Endothelial cell of umbilical vein (primary cell): ENCODE data around the gene OGDH. TPM values are rescaled to one million over a fixed set of nuclear protein-coding genes. Genes with fewer than 3 reads are reported as not detected.

Experiments used
- BruUV-seq: library from RNA; stranded (reverse); fragments of 400-500 nt; replicated peaks from 2 replicates; lab custom pipeline; 2021; lab: Mats Ljungman, UMichigan
- CTCF ChIA-PET: fragments of 300-600, 350-600 bp; sonication (Branson Sonifier 250); formaldehyde crosslinking; loops from one replicate; lab custom pipeline; 2021; ENCODE audit warnings: antibody characterized with exemption, inconsistent platforms; lab: Charles Lee
- POLR2A ChIA-PET: fragments of 300-600, 350-600 bp; sonication (Branson Sonifier 250); formaldehyde crosslinking; loops from one replicate; lab custom pipeline; 2021; ENCODE audit warnings: antibody characterized with exemption, inconsistent platforms; lab: Charles Lee
- DNase-seq: peaks from one replicate; pipeline ENCODE4 v3.0.0-alpha.2; 2011; ENCODE audit warnings: low read depth, low spot score
- FAIRE-seq: peaks from 2 replicates; lab custom pipeline; 2011; peaks lifted over from hg19 to GRCh38; lab: Jason Lieb, UNC
- H2AFZ ChIP-seq: 2 replicates; pipeline ENCODE4 v1.6.0; 2012; ENCODE audit warnings: low read depth, low read length, control low read depth, inconsistent platforms
- H3K27ac ChIP-seq: 2 replicates; pipeline ENCODE4 v1.5.1; 2011; ENCODE audit warnings: low read depth, mild to moderate bottlenecking, control low read depth, low read length, moderate library complexity; ENCODE audit not compliant: insufficient read depth
- H3K27me3 ChIP-seq, 2 experiments: 2 replicates each; pipeline versions ENCODE4 v1.6.0 to v1.6.1; 2011; ENCODE audit warnings: low read length in 2 of 2, mixed read lengths in 1 of 2; ENCODE audit not compliant: control insufficient read depth in 2 of 2, insufficient read depth in 2 of 2
- H3K36me3 ChIP-seq, 2 experiments: 2 replicates in 1 of 2; 3 replicates in 1 of 2; pipeline ENCODE4 v1.5.1; 2011; ENCODE audit warnings: low read length in 2 of 2, mild to moderate bottlenecking in 1 of 2, moderate library complexity in 1 of 2; ENCODE audit not compliant: control insufficient read depth in 2 of 2, insufficient read depth in 2 of 2; ENCODE audit errors: extremely low read depth in 1 of 2
- H3K4me1 ChIP-seq: 3 replicates; pipeline ENCODE4 v1.5.1; 2011; ENCODE audit warnings: mild to moderate bottlenecking, low read length; ENCODE audit not compliant: control insufficient read depth, insufficient read depth; ENCODE audit errors: extremely low read depth
- H3K4me2 ChIP-seq: 2 replicates; pipeline ENCODE4 v1.6.1; 2011; ENCODE audit warnings: low read length, control low read depth, mixed read lengths; ENCODE audit not compliant: insufficient read depth
- H3K4me3 ChIP-seq, 3 experiments: fragments of 200-600 bp in 1 of 3; sonication (generic), shearing (Covaris generic) in 1 of 3; replicated peaks in 1 of 3; 2 replicates each; pipeline ENCODE4 v1.5.1; 2011 to 2016; ENCODE audit warnings: control low read depth in 3 of 3, low read length in 3 of 3, mild to moderate bottlenecking in 2 of 3, inconsistent platforms in 1 of 3, low read depth in 1 of 3, moderate library complexity in 1 of 3; ENCODE audit not compliant: insufficient read depth in 1 of 3
- H3K79me2 ChIP-seq: 2 replicates; pipeline ENCODE4 v1.6.0; 2012; ENCODE audit warnings: low read length, inconsistent platforms; ENCODE audit not compliant: control insufficient read depth, insufficient read depth
- H3K9ac ChIP-seq: replicated peaks from 2 replicates; pipeline ENCODE3; 2011; ENCODE audit warnings: low read length, control low read depth; ENCODE audit not compliant: insufficient read depth; ENCODE audit errors: extremely low read depth
- H3K9me1 ChIP-seq: replicated peaks from 3 replicates; pipeline ENCODE4 v1.6.0; 2011; ENCODE audit warnings: mild to moderate bottlenecking, low read length; ENCODE audit not compliant: control insufficient read depth, insufficient read depth; ENCODE audit errors: extremely low read depth
- H3K9me3 ChIP-seq: replicated peaks from 2 replicates; pipeline ENCODE4 v1.5.1; 2012; ENCODE audit warnings: low read length, inconsistent platforms; ENCODE audit not compliant: control insufficient read depth, insufficient read depth
- H4K20me1 ChIP-seq: replicated peaks from 2 replicates; pipeline ENCODE3; 2011; ENCODE audit warnings: mild to moderate bottlenecking, low read length; ENCODE audit not compliant: control insufficient read depth, insufficient read depth; ENCODE audit errors: extremely low read depth
- EZH2 ChIP-seq: IDR thresholded peaks from 2 replicates; pipeline ENCODE4 v1.6.1; 2012; ENCODE audit warnings: borderline replicate concordance, low read depth, mild to moderate bottlenecking, moderate library complexity, low read length, inconsistent platforms; ENCODE audit not compliant: severe bottlenecking
- FOS ChIP-seq: IDR thresholded peaks from 2 replicates; pipeline ENCODE4 v1.6.1; 2011; ENCODE audit warnings: mild to moderate bottlenecking, low read length, moderate library complexity, borderline replicate concordance; ENCODE audit not compliant: insufficient read depth
- GATA2 ChIP-seq: IDR thresholded peaks from 2 replicates; pipeline ENCODE4 v1.7.0; 2011; ENCODE audit warnings: low read depth, mild to moderate bottlenecking, moderate library complexity, mixed read lengths, low read length; ENCODE audit not compliant: insufficient read length, insufficient read depth
- JUN ChIP-seq: IDR thresholded peaks from 2 replicates; pipeline ENCODE4 v1.6.1; 2011; ENCODE audit warnings: borderline replicate concordance, low read depth; ENCODE audit not compliant: insufficient read length, insufficient read depth
- MYC ChIP-seq: IDR thresholded peaks from one replicate; pipeline ENCODE4 v1.6.1; 2011; ENCODE audit warnings: mild to moderate bottlenecking, low read depth, low read length
- POLR2A ChIP-seq: IDR thresholded peaks from 2 replicates; pipeline ENCODE4 v1.6.1; 2012; ENCODE audit warnings: low read depth, mild to moderate bottlenecking, control low read depth, low read length
- POLR2AphosphoS5 ChIP-seq: IDR thresholded peaks from 2 replicates; pipeline ENCODE4 v1.6.1; 2012; ENCODE audit warnings: low read depth, mild to moderate bottlenecking, control low read depth, low read length, moderate library complexity; ENCODE audit not compliant: insufficient read depth
- dilution Hi-C: fragments of 300-500 bp; cut with MboI; formaldehyde crosslinking; loops from one replicate; pipeline ENCODE4 v1.15.0; 2019; ENCODE audit warnings: low sequenced_read_pairs; ENCODE audit not compliant: extremely low pct_ligation_motif_present
- intact Hi-C: fragments of 100-400 bp; cut with micrococcal nuclease; formaldehyde crosslinking; loops from one replicate; pipeline ENCODE4 v1.10.0; 2022
- polyA plus RNA-seq, 4 experiments: library from polyadenylated mRNA; depleted of rRNA in 3 of 4; stranded (reverse) in 3 of 4; unstranded in 1 of 4; fragments of >200 nt; gene quantifications; 2 replicates each; pipeline versions ENCODE4 v1.2.1 to v1.2.3, GENCODE V29; 2011 to 2012; ENCODE audit warnings: missing spikeins in 1 of 4
- total RNA-seq: library from RNA; stranded (reverse); gene quantifications from 2 replicates; pipeline ENCODE4 v1.2.3, GENCODE V29; 2021
- TF ChIP-seq, protein P1 (sequence below): IDR thresholded peaks from 2 replicates; pipeline ENCODE4 v1.6.1; 2011; ENCODE audit not compliant: insufficient read depth, insufficient read length
- TF ChIP-seq, protein P2 (sequence below), 2 donors: IDR thresholded peaks; 1 replicate in 1 of 2; 2 replicates in 1 of 2; pipeline ENCODE4 v1.5.1; 2011; ENCODE audit warnings: low read length in 2 of 2, mild to moderate bottlenecking in 2 of 2, moderate library complexity in 2 of 2, control low read depth in 1 of 2, inconsistent platforms in 1 of 2, low read depth in 1 of 2; ENCODE audit not compliant: insufficient read depth in 1 of 2; ENCODE audit errors: extremely low read depth in 1 of 2

The OGDH gene
- total and polyA plus RNA-seq, 2 donors (not counting 3 experiments of a cell fraction or from before 2014, with no cell fraction given) = 88.9 to 92.9 TPM

DNA sequence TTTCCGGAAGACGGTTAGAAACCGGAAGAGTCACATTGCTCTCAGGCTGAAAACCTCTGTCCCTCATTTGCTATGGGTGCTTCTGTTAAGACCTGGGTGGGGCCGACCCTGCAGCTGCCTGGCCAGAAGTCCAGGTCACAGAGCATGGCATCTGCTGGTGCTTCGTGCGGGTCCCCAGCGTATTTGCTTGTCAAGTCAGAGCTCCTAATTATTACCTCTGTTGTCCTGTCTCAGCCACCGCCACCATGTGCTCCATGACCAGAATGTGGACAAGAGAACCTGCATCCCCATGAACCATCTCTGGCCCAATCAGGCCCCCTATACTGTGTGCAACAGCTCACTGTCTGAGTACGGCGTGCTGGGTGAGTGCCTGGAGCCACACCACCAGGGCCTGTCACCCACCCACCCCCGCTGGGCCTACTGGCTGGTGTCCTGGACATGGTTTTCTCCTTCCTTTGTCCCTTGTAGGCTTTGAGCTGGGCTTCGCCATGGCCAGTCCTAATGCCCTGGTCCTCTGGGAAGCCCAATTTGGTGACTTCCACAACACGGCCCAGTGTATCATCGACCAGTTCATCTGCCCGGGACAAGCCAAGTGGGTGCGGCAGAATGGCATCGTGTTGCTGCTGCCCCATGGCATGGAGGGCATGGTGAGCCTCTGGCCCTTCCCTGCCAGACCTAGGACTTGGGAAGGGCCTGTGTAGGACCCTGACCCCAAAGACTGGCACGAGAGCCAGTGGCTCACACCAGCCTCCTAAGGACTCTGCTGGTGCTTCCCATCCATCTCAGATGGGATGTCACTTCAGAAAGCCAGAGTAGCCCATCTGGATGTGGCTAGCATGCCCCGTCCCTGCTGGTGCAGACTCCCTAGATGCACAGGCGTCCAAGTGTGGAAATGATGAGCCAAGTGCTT is 91.0 kb downstream of the OGDH start:
- H3K4me3 ChIP-seq = no peak overlapping the region
- TF ChIP-seq, protein P1, sequence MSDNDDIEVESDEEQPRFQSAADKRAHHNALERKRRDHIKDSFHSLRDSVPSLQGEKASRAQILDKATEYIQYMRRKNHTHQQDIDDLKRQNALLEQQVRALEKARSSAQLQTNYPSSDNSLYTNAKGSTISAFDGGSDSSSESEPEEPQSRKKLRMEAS = no peak
- TF ChIP-seq JUN = no peak
- no peak for TF ChIP-seq POLR2AphosphoS5
- no peak for TF ChIP-seq FOS
- TF ChIP-seq GATA2 = no peak
- TF ChIP-seq MYC = no peak
- TF ChIP-seq EZH2 = no peak
- TF ChIP-seq, protein P2, sequence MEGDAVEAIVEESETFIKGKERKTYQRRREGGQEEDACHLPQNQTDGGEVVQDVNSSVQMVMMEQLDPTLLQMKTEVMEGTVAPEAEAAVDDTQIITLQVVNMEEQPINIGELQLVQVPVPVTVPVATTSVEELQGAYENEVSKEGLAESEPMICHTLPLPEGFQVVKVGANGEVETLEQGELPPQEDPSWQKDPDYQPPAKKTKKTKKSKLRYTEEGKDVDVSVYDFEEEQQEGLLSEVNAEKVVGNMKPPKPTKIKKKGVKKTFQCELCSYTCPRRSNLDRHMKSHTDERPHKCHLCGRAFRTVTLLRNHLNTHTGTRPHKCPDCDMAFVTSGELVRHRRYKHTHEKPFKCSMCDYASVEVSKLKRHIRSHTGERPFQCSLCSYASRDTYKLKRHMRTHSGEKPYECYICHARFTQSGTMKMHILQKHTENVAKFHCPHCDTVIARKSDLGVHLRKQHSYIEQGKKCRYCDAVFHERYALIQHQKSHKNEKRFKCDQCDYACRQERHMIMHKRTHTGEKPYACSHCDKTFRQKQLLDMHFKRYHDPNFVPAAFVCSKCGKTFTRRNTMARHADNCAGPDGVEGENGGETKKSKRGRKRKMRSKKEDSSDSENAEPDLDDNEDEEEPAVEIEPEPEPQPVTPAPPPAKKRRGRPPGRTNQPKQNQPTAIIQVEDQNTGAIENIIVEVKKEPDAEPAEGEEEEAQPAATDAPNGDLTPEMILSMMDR (IDR thresholded peaks at IDR 0.05; ENCODE audit: extremely low read depth in 1 of 2, insufficient read depth in 1 of 2, low read depth in 1 of 2, low read length in 2 of 2) = no peak
- no peak for TF ChIP-seq POLR2A
- H3K9me3 ChIP-seq = no peaks in the 10 kb centered on the region
- POLR2A ChIA-PET = interaction anchor here (0.6 kb wide), 1 partner anchor 25 kb away, joined by 3 read pairs; no protein-coding TSS in a partner anchor
- H3K27ac ChIP-seq = no peak overlapping the region
- dilution Hi-C loops = no loop called here
- FAIRE-seq (no peak), DNase-seq (no peak)
- H3K4me1 ChIP-seq = no peaks in the 10 kb centered on the region
- no peaks in the 10 kb centered on the region for H3K9me1 ChIP-seq
- H3K4me2 ChIP-seq = no peak overlapping the region
- H3K27me3 ChIP-seq = no peaks in the 10 kb centered on the region
- H3K9ac ChIP-seq = no peak overlapping the region
- intact Hi-C loops = no loop called here
- peaks cover 6 to 48% of the 10 kb centered on the region in 2 experiments for H3K36me3 ChIP-seq
- H4K20me1 ChIP-seq = no peaks in the 10 kb centered on the region
- CTCF ChIA-PET = no interaction called here
- H3K79me2 ChIP-seq = no peaks in the 10 kb centered on the region
- no peak overlapping the region for H2AFZ ChIP-seq
- no TSS peak for BruUV-seq
